GM19463 (cell line): ENCODE measurements around the gene SFMBT2.
"Not testable (repeated sequence)": the region's sequence is repeated elsewhere in the genome, so short reads cannot be mapped to it uniquely, and the experiment has no call there.

Experiments used
- ATAC-seq: cut with Tn5 transposase; IDR thresholded peaks from one replicate; pipeline ENCODE4 v1.9.1; 2021; ENCODE audit warnings: mild to moderate bottlenecking, moderate library complexity; ENCODE audit not compliant: unreplicated experiment

SFMBT2 gene

GRCh38 chr10:7403620-7404019, 7.2 kb downstream of the SFMBT2 start:
- ATAC-seq = no peak

- no peak for ATAC-seq
Observed at GRCh38 chr10:7401782-7402181, 9.1 kb downstream of the SFMBT2 start.

DNA sequence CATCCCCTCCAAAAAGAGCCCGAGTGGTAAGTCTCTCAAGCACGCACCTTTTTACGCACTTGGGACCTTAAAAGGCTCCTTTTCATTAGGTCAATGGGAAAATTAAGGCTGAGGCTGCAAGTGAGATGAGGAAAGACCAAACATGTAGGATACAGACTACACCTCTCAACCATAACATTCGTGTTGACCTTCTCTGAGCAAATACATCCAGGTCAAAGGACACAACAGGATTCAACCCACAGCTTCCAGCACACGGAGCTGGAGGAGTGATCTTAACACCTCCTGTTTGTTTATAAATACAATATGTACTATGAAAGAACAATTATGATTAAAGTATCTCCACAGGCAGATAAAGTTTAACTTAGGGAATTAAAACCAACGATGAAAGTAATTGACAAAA, 9.7 kb downstream of the SFMBT2 start:
- ATAC-seq = no peak

- no peak for ATAC-seq
Observed at GRCh38 chr10:7400068-7400715, 10.6 kb downstream of the SFMBT2 start.

DNA sequence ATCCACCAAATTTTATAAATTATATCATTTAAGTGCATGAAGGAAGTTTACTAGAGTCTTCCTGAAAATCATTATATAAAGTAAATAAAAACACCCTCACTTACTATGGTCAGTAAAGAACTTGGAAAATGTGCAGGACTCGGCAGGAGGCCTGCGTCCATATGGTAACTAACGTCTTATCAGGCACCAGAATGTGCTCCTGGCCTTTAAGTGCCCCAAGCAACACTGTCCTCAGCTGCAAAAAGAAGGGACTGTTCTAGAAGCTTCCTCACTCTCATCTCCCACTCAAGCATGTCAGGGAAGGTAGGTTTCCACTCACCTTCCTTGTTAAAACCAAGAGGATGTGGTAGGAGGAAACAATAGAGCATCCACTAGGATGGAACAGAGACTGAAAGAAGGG, 11.3 kb downstream of the SFMBT2 start:
- ATAC-seq = no peak

DNA sequence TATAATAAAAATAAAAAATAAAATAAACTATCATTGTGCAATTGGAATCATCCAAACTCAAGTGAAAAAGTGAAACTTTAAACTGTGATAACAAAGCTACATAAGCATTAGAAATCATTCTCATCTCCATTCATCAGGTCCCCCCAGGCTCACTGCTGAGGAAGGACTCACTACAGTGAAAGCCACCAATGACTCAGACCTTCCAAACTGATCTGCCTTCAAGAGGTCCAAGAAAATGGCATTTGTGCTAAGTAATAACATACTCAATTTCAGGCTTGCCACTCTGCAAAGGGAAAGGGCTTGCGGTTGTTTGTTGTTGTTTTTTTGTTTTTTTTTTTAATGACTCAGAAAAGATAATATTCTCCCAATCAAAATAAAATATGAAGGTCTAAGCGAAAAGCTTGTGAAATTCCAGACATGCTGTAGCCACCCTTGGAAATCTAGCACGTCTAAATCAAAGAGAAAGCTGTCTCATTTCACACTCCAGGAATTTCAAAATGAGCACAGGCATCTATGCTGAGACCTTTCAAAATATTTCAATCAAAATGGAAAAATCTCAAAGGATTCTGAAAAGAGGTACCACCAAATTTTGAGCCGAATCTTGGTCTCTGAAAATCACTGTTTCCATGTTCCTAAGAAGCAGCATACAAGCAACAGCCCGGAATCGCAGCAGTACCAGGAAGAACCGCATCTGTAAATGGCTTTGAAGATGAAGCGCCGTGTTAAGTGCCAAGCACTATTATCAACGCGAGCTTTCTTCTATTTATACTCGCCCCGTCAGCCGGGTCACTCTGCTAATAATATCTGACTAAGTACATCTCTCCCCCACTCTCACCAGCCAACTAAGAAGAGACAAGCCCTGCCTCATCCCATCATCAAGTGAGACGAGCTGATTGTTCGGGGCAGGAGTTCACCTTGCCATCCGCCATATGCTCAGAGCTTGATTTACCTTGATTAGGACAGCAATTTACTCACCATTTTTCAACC, 13.5 kb downstream of the SFMBT2 start:
- no peak for ATAC-seq

GRCh38 chr10:7392301-7392700, 18.5 kb downstream of the SFMBT2 start:
- not testable (repeated sequence) for ATAC-seq

GRCh38 chr10:7391748-7392147, 19.1 kb downstream of the SFMBT2 start:
- no peak for ATAC-seq

DNA sequence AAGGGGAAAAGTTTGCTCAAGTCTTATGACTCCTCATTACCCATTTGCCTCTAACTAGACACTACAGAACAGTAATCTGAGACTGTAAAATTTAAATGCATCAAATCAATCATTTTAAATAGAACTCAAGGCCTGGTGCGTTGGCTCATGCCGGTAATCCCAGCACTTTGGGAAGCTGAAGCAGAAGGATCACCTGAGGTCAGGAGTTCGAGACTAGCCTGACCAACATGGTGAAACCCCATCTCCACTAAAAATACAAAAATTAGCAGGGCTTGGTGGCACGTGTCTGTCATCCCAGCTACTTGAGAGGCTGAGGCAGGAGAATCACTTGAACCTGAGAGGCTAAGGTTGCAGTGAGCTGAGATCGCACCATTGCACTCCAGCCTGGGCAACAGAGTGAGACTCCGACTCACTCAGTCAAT, 20.1 kb downstream of the SFMBT2 start:
- ATAC-seq = not testable (repeated sequence)

- ATAC-seq = no peak
Observed at GRCh38 chr10:7389844-7390243, 21.0 kb downstream of the SFMBT2 start.

- ATAC-seq = no peak
Observed at GRCh38 chr10:7389346-7389745, 21.5 kb downstream of the SFMBT2 start.

DNA sequence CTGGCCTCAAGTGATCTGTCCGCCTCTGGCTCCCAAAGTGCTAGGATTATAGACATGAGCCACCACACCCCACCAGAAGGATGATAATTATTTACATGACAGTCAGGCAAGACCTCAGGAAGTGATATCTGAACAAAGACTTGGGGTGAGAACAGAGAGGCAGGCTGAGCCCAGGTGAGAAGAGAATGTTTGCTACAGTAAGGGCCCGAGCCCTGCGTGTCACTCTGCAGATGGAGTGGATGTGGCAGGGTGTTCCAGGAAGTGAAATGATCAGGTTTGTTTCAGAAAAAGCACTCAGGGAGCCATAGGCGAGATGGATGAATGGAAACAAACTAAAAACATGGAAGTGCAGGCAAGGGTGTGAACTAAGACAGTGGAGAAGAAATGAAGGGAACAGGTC, 22.2 kb downstream of the SFMBT2 start:
- ATAC-seq = no peak

DNA sequence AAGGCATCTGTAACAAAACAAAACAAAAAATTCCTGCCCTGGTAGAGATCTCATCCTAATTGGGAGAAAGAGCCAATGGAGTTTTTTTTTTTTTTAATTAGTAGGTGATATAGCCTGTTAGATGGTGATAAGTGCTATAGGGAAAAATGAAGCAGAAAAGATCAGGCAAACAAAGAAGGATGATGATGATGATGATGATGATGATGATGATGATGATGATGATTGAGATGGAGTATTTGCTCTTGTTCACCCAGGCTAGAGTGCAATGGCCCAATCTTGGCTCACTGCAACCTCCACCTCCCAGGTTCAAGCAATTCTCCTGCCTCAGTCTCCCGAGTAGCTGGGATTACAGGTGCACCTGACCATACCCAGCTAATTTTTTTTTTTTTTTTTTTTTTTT, 22.7 kb downstream of the SFMBT2 start:
- ATAC-seq = not testable (repeated sequence)

DNA sequence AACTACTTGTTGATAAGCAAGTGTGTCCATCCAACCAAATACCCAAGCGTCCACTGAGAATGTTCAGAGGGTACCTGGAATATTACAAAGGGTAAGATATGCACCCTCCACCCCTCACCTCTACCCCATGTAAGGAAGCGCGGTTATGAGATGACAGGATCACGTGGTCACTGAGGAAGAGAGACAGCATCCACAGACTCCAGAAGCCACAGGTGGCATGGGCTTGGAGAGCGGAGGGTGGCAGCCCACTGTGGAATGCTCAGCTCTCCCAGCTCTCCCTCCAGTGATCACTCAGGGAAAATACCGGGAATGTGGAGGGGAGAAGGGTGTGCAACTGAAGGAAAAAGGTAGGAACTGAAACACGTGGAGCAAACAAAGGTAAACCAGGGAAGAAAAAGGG, 25.7 kb downstream of the SFMBT2 start:
- no peak for ATAC-seq

GRCh38 chr10:7383442-7383841, 27.4 kb downstream of the SFMBT2 start:
- no peak for ATAC-seq

DNA sequence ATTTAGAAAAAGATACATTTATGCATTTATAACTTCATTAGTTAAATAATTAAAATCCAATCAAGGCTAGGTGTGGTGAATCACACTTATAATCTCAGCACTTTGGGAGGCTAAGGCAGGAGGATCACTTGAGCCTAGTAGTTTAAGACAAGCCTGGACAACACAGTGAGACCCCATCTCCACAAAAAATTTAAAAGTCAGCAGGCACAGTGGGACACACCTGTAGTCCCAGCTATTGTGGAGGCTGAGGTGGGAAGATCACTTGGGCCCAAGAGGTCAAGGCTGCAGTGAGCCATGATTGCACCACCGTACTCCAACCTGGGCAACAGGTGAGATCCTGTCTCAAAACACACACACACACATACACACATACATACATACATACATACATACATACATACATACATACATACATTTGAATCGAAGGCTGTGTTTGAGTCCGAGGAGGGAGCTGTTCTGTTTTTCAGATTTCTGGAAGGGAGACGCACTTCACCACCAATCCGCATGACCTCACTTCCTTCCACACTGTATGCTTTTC, 30.1 kb downstream of the SFMBT2 start:
- no peak for ATAC-seq

GRCh38 chr10:7378602-7379403, 32.0 kb downstream of the SFMBT2 start:
- no peak for ATAC-seq

GRCh38 chr10:7377614-7378248, 33.1 kb downstream of the SFMBT2 start:
- ATAC-seq = no peak

- ATAC-seq = no peak
Observed at GRCh38 chr10:7374795-7375194, 36.0 kb downstream of the SFMBT2 start.

- ATAC-seq = no peak
Observed at GRCh38 chr10:7373039-7373438, 37.8 kb downstream of the SFMBT2 start.

DNA sequence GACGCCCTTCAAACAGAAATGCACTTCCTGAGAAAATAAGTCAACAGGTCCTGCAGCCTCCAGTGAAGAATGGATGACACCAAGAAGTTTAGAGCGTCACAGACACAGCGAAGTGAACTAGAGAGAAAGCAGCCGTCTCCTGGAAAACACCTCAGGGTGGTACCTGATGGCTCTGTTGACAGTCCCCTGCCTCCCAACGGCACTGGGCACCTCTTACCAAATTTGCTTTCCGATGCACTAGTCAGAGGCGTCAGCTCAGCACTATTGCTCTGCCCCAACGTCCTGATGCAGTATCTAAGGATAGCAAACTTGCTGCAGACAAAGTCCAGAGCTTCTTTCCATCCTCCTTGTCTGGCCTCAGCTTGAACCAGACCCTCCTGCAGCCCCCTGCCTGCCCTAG, 38.3 kb downstream of the SFMBT2 start:
- no peak for ATAC-seq
